B cell (primary cell): ENCODE data around the gene TMEM141. TPM values are rescaled to one million over a fixed set of nuclear protein-coding genes. Genes with fewer than 3 reads are reported as not detected.

Experiments used
- ATAC-seq: fragments of 200-7000 bp; cut with Tn5 transposase; one replicate; pipeline ENCODE4 v1.10.0; 2021; ENCODE audit warnings: low read depth, mild to moderate bottlenecking, moderate number of reproducible peaks, moderate library complexity
- CTCF ChIA-PET: fragments of 350-600 bp; sonication (Branson Sonifier 250); formaldehyde crosslinking; loops from one replicate; lab custom pipeline; 2021; ENCODE audit warnings: antibody characterized with exemption, inconsistent platforms; lab: Charles Lee
- POLR2A ChIA-PET: fragments of 350-600 bp; sonication (Branson Sonifier 250); formaldehyde crosslinking; loops from one replicate; lab custom pipeline; 2021; ENCODE audit warnings: antibody characterized with exemption; lab: Charles Lee
- DNase-seq: peaks from one replicate; pipeline ENCODE4 v3.0.0; 2013
- H2AFZ ChIP-seq: 2 replicates; pipeline ENCODE4 v1.6.1; 2012; ENCODE audit warnings: mild to moderate bottlenecking, low read depth, low read length; ENCODE audit not compliant: insufficient read depth, poor library complexity, severe bottlenecking
- H3K27ac ChIP-seq, 2 donors: 1 replicate in 1 of 2; 2 replicates in 1 of 2; pipeline ENCODE4 v1.5.1; 2012 to 2013; ENCODE audit warnings: low read length in 2 of 2, mild to moderate bottlenecking in 2 of 2, moderate library complexity in 1 of 2
- H3K27me3 ChIP-seq, 4 experiments: fragments of 200-600 bp in 1 of 4; sonication (generic) in 1 of 4; replicated peaks in 1 of 4; 1 replicate in 2 of 4; 2 replicates in 2 of 4; pipeline versions ENCODE4 v1.6.1 to v1.7.0; 2013 to 2016; ENCODE audit warnings: low read length in 3 of 4, mild to moderate bottlenecking in 2 of 4, mixed read lengths in 1 of 4, moderate library complexity in 1 of 4; ENCODE audit not compliant: insufficient read depth in 4 of 4, control insufficient read depth in 3 of 4; ENCODE audit errors: control extremely low read depth in 1 of 4
- H3K36me3 ChIP-seq, 2 experiments: replicated peaks in 1 of 2; 1 replicate in 1 of 2; 2 replicates in 1 of 2; pipeline versions ENCODE4 v1.6.1 to v1.7.1; 2013; ENCODE audit warnings: low read length in 1 of 2; ENCODE audit not compliant: insufficient read depth in 2 of 2, control insufficient read depth in 1 of 2; ENCODE audit errors: control extremely low read depth in 1 of 2, extremely low read depth in 1 of 2
- H3K4me1 ChIP-seq, 2 donors: fragments of 200-600 bp in 1 of 2; sonication (generic) in 1 of 2; 1 replicate in 1 of 2; 2 replicates in 1 of 2; pipeline versions ENCODE4 v1.5.1 to v1.6.1; 2013 to 2017; ENCODE audit warnings: low read length in 2 of 2; ENCODE audit not compliant: control insufficient read depth in 2 of 2, insufficient read depth in 2 of 2
- H3K4me2 ChIP-seq: replicated peaks from 2 replicates; pipeline ENCODE3; 2012; ENCODE audit warnings: mild to moderate bottlenecking, low read depth, low read length; ENCODE audit not compliant: poor library complexity, severe bottlenecking
- H3K4me3 ChIP-seq, 5 experiments: fragments of 200-600 bp in 1 of 5; sonication (generic) in 1 of 5; 1 replicate in 3 of 5; 2 replicates in 2 of 5; pipeline versions ENCODE4 v1.5.1 to v1.7.0; 2011 to 2016; ENCODE audit warnings: low read length in 4 of 5, mild to moderate bottlenecking in 4 of 5, low read depth in 2 of 5, control low read depth in 1 of 5, moderate library complexity in 1 of 5; ENCODE audit not compliant: insufficient read depth in 1 of 5; ENCODE audit errors: control extremely low read depth in 1 of 5, extremely low read depth in 1 of 5
- H3K79me2 ChIP-seq: fragments of 200-600 bp; sonication (generic); one replicate; pipeline ENCODE4 v1.6.0; 2016; ENCODE audit warnings: low read length; ENCODE audit not compliant: control insufficient read depth, insufficient read depth
- H3K9ac ChIP-seq: fragments of 200-600 bp; sonication (generic); 2 replicates; pipeline ENCODE4 v1.6.1; 2017; ENCODE audit warnings: mild to moderate bottlenecking, low read length, moderate library complexity
- H3K9me3 ChIP-seq, 3 donors: one replicate each; pipeline versions ENCODE4 v1.6.1 to v1.7.1; 2013; ENCODE audit warnings: low read length in 2 of 3; ENCODE audit not compliant: control insufficient read depth in 2 of 3, insufficient read depth in 1 of 3; ENCODE audit errors: control extremely low read depth in 1 of 3
- H4K20me1 ChIP-seq: 2 replicates; pipeline ENCODE4 v1.6.0; 2012; ENCODE audit warnings: mild to moderate bottlenecking, low read length; ENCODE audit not compliant: insufficient read depth, control insufficient read depth, poor library complexity, severe bottlenecking
- H3K27ac Mint-ChIP-seq: one replicate; pipeline ENCODE4 v1.8.0; 2021; ENCODE audit warnings: mixed read lengths
- H3K27me3 Mint-ChIP-seq: one replicate; pipeline ENCODE4 v1.8.0; 2021; ENCODE audit warnings: mixed read lengths
- H3K4me1 Mint-ChIP-seq: one replicate; pipeline ENCODE4 v1.8.0; 2021; ENCODE audit warnings: mixed read lengths
- H3K4me3 Mint-ChIP-seq: one replicate; pipeline ENCODE4 v1.8.0; 2021; ENCODE audit warnings: mixed read lengths
- H3K9me3 Mint-ChIP-seq: one replicate; pipeline ENCODE4 v1.8.0; 2022; ENCODE audit warnings: mixed read lengths; ENCODE audit not compliant: insufficient read depth
- EZH2 ChIP-seq: IDR thresholded peaks from 2 replicates; pipeline ENCODE4 v1.6.1; 2012; ENCODE audit warnings: borderline replicate concordance, low read depth, mild to moderate bottlenecking, moderate library complexity, low read length; ENCODE audit not compliant: insufficient read depth, poor library complexity, severe bottlenecking
- WGBS: methylation state at CpG from one replicate; pipeline ENCODE4 v1.1.5; 2013; ENCODE audit warnings: missing lambda C conversion rate; ENCODE audit not compliant: insufficient coverage; 5-methylcytosine and 5-hydroxymethylcytosine counted together
- intact Hi-C: fragments of 100-400 bp; cut with micrococcal nuclease; formaldehyde crosslinking; loops from one replicate; pipeline ENCODE4 v1.10.0; 2022
- polyA plus RNA-seq: library from polyadenylated mRNA; depleted of rRNA; stranded (reverse); fragments of >200 nt; gene quantifications from 2 replicates; pipeline ENCODE4 v1.2.3, GENCODE V29; 2012
- total RNA-seq, 2 donors: library from RNA; stranded (reverse); fragments of 120-200 nt in 1 of 2; gene quantifications; 1 replicate in 1 of 2; 2 replicates in 1 of 2; pipeline versions ENCODE4 v1.2.3 to v1.2.4, GENCODE V29; 2013 to 2022
- TF ChIP-seq, protein P1 (sequence below): fragments of 200-600 bp; IDR thresholded peaks from one replicate; pipeline ENCODE4 v1.8.0; 2022; ENCODE audit warnings: antibody characterized with exemption, mild to moderate bottlenecking

Gene TMEM141
- total and polyA plus RNA-seq, 2 donors (not counting 1 experiment from before 2014, with no cell fraction given): 35.7 to 60.8 TPM

DNA sequence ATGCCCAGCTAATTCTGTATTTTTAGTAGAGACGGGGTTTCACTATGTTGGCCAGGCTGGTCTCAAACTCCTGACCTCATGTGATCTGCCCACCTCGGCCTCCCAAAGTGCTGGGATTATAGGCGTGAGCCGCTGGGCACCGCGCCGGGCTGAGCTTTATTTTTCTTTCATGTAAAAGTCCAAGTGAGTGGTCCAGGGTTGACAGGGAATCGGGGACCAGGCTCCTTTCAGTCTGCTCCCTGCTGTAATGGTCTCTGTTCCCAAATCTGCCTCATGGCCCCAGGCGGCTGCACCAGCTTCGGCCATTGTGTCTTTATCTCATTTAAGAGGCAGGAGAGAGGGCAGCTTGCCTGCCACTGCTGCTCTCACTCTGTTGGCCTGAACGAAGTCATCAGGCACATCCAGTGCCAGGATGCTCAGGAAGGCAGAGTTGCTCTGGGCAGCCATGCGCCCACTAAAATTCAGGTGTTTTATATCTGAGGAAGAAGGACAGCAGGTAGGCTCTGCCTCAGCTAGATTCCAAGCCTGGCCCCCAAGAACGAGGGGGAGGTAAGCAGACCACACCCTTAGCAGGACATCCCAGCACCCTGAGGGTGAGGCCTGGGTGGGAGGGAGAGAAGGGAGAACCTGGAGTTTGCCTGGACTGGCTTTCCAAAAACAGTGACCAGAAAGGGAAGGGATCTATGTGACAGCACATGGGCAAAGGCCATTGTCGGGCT is 3.3 kb downstream of the TMEM141 start:
- DNase-seq (no peak), ATAC-seq (no peak)
- Histone ChIP-seq H3K27ac (no peak overlapping the region), H3K27me3 (peaks cover 0 to 16% (median 8%) of the 10 kb centered on the region in 4 experiments), H3K36me3 (peaks cover 0 to 4% of the 10 kb centered on the region in 2 experiments), H4K20me1 (peaks cover 12% of the 10 kb centered on the region), H2AFZ (no peak overlapping the region), H3K9ac (no peak overlapping the region), H3K4me3 (no peak overlapping the region), H3K4me2 (no peak overlapping the region), H3K4me1 (peaks cover 24 to 30% of the 10 kb centered on the region in 2 donors), H3K9me3 (no peaks in the 10 kb centered on the region), H3K79me2 (peaks cover 4% of the 10 kb centered on the region)
- intact Hi-C loops: loop anchor here (10.0 kb wide), 1 partner anchor 660 kb away; the partner anchor contains the start of gene NSMF
- Mint-ChIP-seq H3K27ac (no peak overlapping the region), H3K9me3 (no peaks in the 10 kb centered on the region), H3K27me3 (peaks cover 6% of the 10 kb centered on the region), H3K4me1 (peaks cover 20% of the 10 kb centered on the region), H3K4me3 (no peak overlapping the region)
- CTCF ChIA-PET: interaction anchor here (0.7 to 10.5 kb wide), 7 partner anchors 11 to 252 kb away, joined by 3 to 106 read pairs (median 4); partner anchors contain the start of genes AJM1 and RABL6
- 97% methylated on average over 11 of the region's 14 CpGs for WGBS
- POLR2A ChIA-PET: no interaction called here
- TF ChIP-seq, protein P1, sequence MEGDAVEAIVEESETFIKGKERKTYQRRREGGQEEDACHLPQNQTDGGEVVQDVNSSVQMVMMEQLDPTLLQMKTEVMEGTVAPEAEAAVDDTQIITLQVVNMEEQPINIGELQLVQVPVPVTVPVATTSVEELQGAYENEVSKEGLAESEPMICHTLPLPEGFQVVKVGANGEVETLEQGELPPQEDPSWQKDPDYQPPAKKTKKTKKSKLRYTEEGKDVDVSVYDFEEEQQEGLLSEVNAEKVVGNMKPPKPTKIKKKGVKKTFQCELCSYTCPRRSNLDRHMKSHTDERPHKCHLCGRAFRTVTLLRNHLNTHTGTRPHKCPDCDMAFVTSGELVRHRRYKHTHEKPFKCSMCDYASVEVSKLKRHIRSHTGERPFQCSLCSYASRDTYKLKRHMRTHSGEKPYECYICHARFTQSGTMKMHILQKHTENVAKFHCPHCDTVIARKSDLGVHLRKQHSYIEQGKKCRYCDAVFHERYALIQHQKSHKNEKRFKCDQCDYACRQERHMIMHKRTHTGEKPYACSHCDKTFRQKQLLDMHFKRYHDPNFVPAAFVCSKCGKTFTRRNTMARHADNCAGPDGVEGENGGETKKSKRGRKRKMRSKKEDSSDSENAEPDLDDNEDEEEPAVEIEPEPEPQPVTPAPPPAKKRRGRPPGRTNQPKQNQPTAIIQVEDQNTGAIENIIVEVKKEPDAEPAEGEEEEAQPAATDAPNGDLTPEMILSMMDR: no peak
- TF ChIP-seq EZH2: no peak

GRCh38 chr9:136795000-136795348 is 3.8 kb downstream of the TMEM141 start:
- TF ChIP-seq, protein P1: no peak
- TF ChIP-seq EZH2: no peak
- Mint-ChIP-seq H3K27me3 (peaks cover 6% of the 10 kb centered on the region), H3K4me1 (peaks cover 21% of the 10 kb centered on the region), H3K27ac (no peak overlapping the region), H3K4me3 (no peak overlapping the region), H3K9me3 (no peaks in the 10 kb centered on the region)
- no peak overlapping the region for H3K9ac ChIP-seq
- no peak overlapping the region for H3K4me2 ChIP-seq
- intact Hi-C loops: loop anchor here (10.0 kb wide), 1 partner anchor 660 kb away; the partner anchor contains the start of gene NSMF
- CTCF ChIA-PET: interaction anchor here (10.5 kb wide), 1 partner anchor 240 kb away, joined by 106 read pairs; no protein-coding TSS in a partner anchor
- H4K20me1 ChIP-seq: peaks cover 12% of the 10 kb centered on the region
- POLR2A ChIA-PET: no interaction called here
- H3K36me3 ChIP-seq: peaks cover 0 to 4% of the 10 kb centered on the region in 2 experiments
- peaks cover 27 to 35% of the 10 kb centered on the region in 2 donors for H3K4me1 ChIP-seq
- H3K4me3 ChIP-seq: no peak overlapping the region
- H2AFZ ChIP-seq: no peak overlapping the region
- H3K9me3 ChIP-seq: no peaks in the 10 kb centered on the region
- H3K27me3 ChIP-seq: peaks cover 0 to 18% (median 9%) of the 10 kb centered on the region in 4 experiments
- ATAC-seq (no peak), DNase-seq (no peak)
- WGBS: 77% methylated on average over 4 of the region's 6 CpGs
- no peak overlapping the region for H3K27ac ChIP-seq
- H3K79me2 ChIP-seq: peaks cover 4% of the 10 kb centered on the region
